Activated naive CD8-positive, alpha-beta T cell treated with anti-CD3 and anti-CD28 coated beads, Interleukin-2, amount 50 U/mL, for 24 hours (primary cell): ENCODE measurements around the gene DTNA.

ENCODE experiments used
- ATAC-seq: fragments of 150-1000 bp; cut with Tn5 transposase; one replicate; pipeline ENCODE4 v1.10.0; 2021
- DNase-seq: peaks from one replicate; pipeline ENCODE4 v3.0.0; 2021
- H3K27ac Mint-ChIP-seq: one replicate; pipeline ENCODE4 v1.8.0; 2021; ENCODE audit warnings: mild to moderate bottlenecking, mixed read lengths
- H3K27me3 Mint-ChIP-seq: one replicate; pipeline ENCODE4 v1.8.0; 2021; ENCODE audit warnings: mixed read lengths
- H3K36me3 Mint-ChIP-seq: one replicate; pipeline ENCODE4 v1.8.0; 2021; ENCODE audit warnings: low read depth, mixed read lengths
- H3K4me1 Mint-ChIP-seq: one replicate; pipeline ENCODE4 v1.8.0; 2021; ENCODE audit warnings: mixed read lengths
- H3K4me3 Mint-ChIP-seq: one replicate; pipeline ENCODE4 v1.8.0; 2021; ENCODE audit warnings: mild to moderate bottlenecking, moderate library complexity, mixed read lengths
- H3K9me3 Mint-ChIP-seq: one replicate; pipeline ENCODE4 v1.8.0; 2021; ENCODE audit warnings: mixed read lengths

Gene DTNA

GRCh38 chr18:34818064-34818463 is 108.0 kb downstream of the DTNA start:
- Mint-ChIP-seq H3K27me3 (no peaks in the 10 kb centered on the region), H3K4me3 (no peak overlapping the region), H3K4me1 (no peaks in the 10 kb centered on the region), H3K9me3 (no peaks in the 10 kb centered on the region), H3K27ac (no peak overlapping the region), H3K36me3 (no peaks in the 10 kb centered on the region)
- ATAC-seq: no peak
- no peak for DNase-seq

GRCh38 chr18:34820360-34821065 is 110.4 kb downstream of the DTNA start:
- Mint-ChIP-seq H3K9me3 (no peaks in the 10 kb centered on the region), H3K4me3 (no peak overlapping the region), H3K4me1 (no peaks in the 10 kb centered on the region), H3K27me3 (no peaks in the 10 kb centered on the region), H3K36me3 (no peaks in the 10 kb centered on the region), H3K27ac (no peak overlapping the region)
- ATAC-seq: no peak
- no peak for DNase-seq

- no peaks in the 10 kb centered on the region for H3K36me3 Mint-ChIP-seq
- H3K27me3 Mint-ChIP-seq: no peaks in the 10 kb centered on the region
- no peak overlapping the region for H3K4me3 Mint-ChIP-seq
- no peak overlapping the region for H3K27ac Mint-ChIP-seq
- no peaks in the 10 kb centered on the region for H3K9me3 Mint-ChIP-seq
- ATAC-seq (no peak), DNase-seq (no peak)
- peaks cover 2% of the 10 kb centered on the region for H3K4me1 Mint-ChIP-seq
Observed at GRCh38 chr18:34821669-34822210, 111.6 kb downstream of the DTNA start.

DNA sequence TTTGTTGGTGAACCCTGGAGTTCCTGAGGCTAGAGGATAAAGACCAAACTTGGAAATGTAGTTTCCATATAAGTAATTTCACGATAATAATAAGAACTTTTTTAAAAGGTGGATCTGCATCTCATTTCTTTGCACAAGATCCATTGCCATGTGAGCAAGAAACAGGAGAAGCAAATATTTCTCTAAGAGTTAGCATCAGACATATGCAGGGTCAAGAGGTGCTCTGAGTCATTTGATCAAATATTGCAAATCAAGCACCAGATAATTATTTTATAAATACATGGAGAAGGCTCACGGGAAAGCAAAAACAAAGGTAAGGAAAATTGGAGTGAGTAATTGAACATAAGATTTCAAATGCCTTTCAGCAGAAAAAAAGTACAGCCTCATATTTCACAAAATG is 118.0 kb downstream of the DTNA start:
- H3K4me1 Mint-ChIP-seq: peaks cover 2% of the 10 kb centered on the region
- no peak overlapping the region for H3K27ac Mint-ChIP-seq
- DNase-seq (no peak), ATAC-seq (no peak)
- H3K27me3 Mint-ChIP-seq: peaks cover 2% of the 10 kb centered on the region
- no peaks in the 10 kb centered on the region for H3K36me3 Mint-ChIP-seq
- no peaks in the 10 kb centered on the region for H3K9me3 Mint-ChIP-seq
- H3K4me3 Mint-ChIP-seq: no peak overlapping the region

DNA sequence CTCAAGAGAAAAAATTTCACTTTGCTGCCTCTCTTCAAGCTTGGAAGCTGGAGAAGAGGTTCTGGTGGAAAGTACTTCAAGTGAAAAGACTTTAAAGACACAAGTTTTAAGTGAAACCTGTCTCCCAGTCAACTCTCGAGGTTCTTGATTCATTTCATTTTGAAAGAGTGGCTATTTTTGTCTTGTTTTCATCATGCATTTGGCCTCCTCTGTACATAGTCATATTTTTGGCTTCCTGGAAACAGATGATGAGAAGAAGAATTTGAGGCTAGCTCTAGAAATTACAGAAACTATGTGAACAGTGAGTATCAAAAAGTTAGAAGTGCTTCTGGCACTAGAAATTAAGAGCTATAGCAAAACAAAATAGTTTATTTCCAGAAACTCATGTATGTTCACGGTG is 124.8 kb downstream of the DTNA start:
- Mint-ChIP-seq H3K27me3 (peaks cover 2% of the 10 kb centered on the region), H3K27ac (no peak overlapping the region), H3K4me1 (peaks cover 4% of the 10 kb centered on the region), H3K36me3 (no peaks in the 10 kb centered on the region), H3K9me3 (peaks cover 3% of the 10 kb centered on the region), H3K4me3 (no peak overlapping the region)
- ATAC-seq: no peak
- DNase-seq: no peak

GRCh38 chr18:34835466-34835865 is 125.4 kb downstream of the DTNA start:
- DNase-seq: no peak
- no peak overlapping the region for H3K4me3 Mint-ChIP-seq
- peaks cover 3% of the 10 kb centered on the region for H3K9me3 Mint-ChIP-seq

GRCh38 chr18:34837769-34838272 is 127.7 kb downstream of the DTNA start:
- H3K4me1 Mint-ChIP-seq: peaks cover 4% of the 10 kb centered on the region
- no peaks in the 10 kb centered on the region for H3K36me3 Mint-ChIP-seq
- no peak overlapping the region for H3K27ac Mint-ChIP-seq
- H3K27me3 Mint-ChIP-seq: peaks cover 3% of the 10 kb centered on the region
- peaks cover 3% of the 10 kb centered on the region for H3K9me3 Mint-ChIP-seq
- no peak for DNase-seq
- H3K4me3 Mint-ChIP-seq: no peak overlapping the region
- ATAC-seq: no peak

More at GRCh38 chr18:34835466-34835865, 125.4 kb downstream of the DTNA start:
- H3K36me3 Mint-ChIP-seq: no peaks in the 10 kb centered on the region
- ATAC-seq: no peak
- peaks cover 4% of the 10 kb centered on the region for H3K4me1 Mint-ChIP-seq
- peaks cover 1% of the 10 kb centered on the region for H3K27me3 Mint-ChIP-seq
- H3K27ac Mint-ChIP-seq: no peak overlapping the region

GRCh38 chr18:34838669-34839068 is 128.6 kb downstream of the DTNA start:
- H3K4me3 Mint-ChIP-seq: no peak overlapping the region
- peaks cover 4% of the 10 kb centered on the region for H3K4me1 Mint-ChIP-seq
- DNase-seq: no peak
- no peak for ATAC-seq
- H3K9me3 Mint-ChIP-seq: peaks cover 3% of the 10 kb centered on the region
- H3K36me3 Mint-ChIP-seq: no peaks in the 10 kb centered on the region
- peaks cover 3% of the 10 kb centered on the region for H3K27me3 Mint-ChIP-seq
- no peak overlapping the region for H3K27ac Mint-ChIP-seq

DNA sequence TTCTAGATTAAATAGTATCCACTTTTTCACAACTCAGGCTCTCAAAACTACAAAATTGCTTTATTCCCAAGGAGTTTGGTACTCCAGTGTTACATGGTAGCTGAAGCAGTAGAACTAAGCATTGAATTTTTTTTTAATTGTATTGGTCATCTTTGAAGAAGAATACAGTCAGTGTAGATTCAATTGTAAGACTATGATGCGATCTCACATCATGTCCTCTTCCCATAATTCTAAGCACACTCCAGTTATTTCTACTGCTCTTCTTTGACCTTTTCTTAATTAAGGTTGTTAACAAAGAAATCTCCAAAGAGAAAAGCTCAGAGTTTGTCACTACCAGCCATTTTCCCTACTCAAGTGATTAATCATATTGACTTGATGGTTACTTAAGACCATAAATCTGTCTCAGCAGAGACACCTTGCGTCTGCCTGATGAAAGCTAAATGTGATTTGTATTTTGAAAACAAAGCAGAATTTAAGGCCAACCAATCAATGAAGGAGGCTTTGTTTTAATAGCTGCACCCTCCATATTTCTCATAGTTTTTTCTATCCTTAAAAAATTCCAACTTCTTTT is 130.2 kb downstream of the DTNA start:
- Mint-ChIP-seq H3K4me1 (no peaks in the 10 kb centered on the region), H3K36me3 (no peaks in the 10 kb centered on the region), H3K27ac (no peak overlapping the region), H3K4me3 (no peak overlapping the region), H3K27me3 (peaks cover 3% of the 10 kb centered on the region), H3K9me3 (no peaks in the 10 kb centered on the region)
- DNase-seq (no peak), ATAC-seq (no peak)

DNA sequence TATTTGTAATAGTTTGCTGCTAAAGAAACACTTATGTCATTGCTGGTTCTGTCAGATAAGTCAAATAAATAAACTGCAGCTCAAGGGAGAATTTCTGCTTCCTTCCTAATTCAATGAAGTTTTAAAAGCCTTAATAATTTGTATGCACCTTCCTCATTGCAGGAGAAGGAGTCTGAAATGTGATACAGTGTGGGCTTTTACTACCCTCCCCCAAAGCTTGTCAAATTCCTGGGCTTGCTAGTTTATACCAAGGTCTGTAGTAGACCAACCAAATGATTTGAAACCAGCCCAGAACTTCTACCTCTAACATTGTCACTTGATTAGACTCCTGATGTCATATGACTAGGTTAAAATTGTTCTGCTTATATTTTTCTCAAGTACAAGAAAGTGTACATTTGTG is 131.8 kb downstream of the DTNA start:
- H3K9me3 Mint-ChIP-seq: no peaks in the 10 kb centered on the region
- ATAC-seq: no peak
- no peaks in the 10 kb centered on the region for H3K36me3 Mint-ChIP-seq
- no peak overlapping the region for H3K4me3 Mint-ChIP-seq
- H3K4me1 Mint-ChIP-seq: no peaks in the 10 kb centered on the region
- DNase-seq: no peak
- H3K27me3 Mint-ChIP-seq: peaks cover 3% of the 10 kb centered on the region
- no peak overlapping the region for H3K27ac Mint-ChIP-seq

GRCh38 chr18:34844072-34844471 is 134.0 kb downstream of the DTNA start:
- no peaks in the 10 kb centered on the region for H3K4me1 Mint-ChIP-seq
- peaks cover 3% of the 10 kb centered on the region for H3K27me3 Mint-ChIP-seq
- no peaks in the 10 kb centered on the region for H3K36me3 Mint-ChIP-seq
- no peak overlapping the region for H3K4me3 Mint-ChIP-seq
- no peaks in the 10 kb centered on the region for H3K9me3 Mint-ChIP-seq
- no peak for ATAC-seq
- H3K27ac Mint-ChIP-seq: no peak overlapping the region
- no peak for DNase-seq

- no peaks in the 10 kb centered on the region for H3K4me1 Mint-ChIP-seq
- no peaks in the 10 kb centered on the region for H3K9me3 Mint-ChIP-seq
- H3K4me3 Mint-ChIP-seq: no peak overlapping the region
- DNase-seq (no peak), ATAC-seq (no peak)
- no peak overlapping the region for H3K27ac Mint-ChIP-seq
- H3K27me3 Mint-ChIP-seq: peaks cover 6% of the 10 kb centered on the region
- H3K36me3 Mint-ChIP-seq: no peaks in the 10 kb centered on the region
Observed at GRCh38 chr18:34844732-34845459, 134.8 kb downstream of the DTNA start.

DNA sequence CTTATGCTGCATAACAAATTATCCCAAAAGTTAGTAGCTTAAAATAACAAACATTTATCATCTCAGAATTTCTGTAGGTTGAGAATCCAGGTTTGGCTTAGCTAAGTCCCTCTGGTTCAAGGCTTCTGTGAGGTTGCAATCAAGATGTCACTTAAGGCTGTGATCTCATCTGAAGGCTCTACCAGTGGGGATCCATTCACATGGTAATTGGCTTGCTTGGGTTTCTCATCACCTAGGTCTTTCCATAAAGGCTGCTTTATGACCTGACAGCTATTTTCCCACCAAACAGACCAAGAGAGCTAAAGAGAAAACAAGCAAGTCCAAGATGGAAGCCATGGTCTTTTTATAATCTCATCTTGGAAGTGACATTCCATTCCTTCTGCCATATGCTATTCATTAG is 137.3 kb downstream of the DTNA start:
- Mint-ChIP-seq H3K27ac (no peak overlapping the region), H3K9me3 (no peaks in the 10 kb centered on the region)

DNA sequence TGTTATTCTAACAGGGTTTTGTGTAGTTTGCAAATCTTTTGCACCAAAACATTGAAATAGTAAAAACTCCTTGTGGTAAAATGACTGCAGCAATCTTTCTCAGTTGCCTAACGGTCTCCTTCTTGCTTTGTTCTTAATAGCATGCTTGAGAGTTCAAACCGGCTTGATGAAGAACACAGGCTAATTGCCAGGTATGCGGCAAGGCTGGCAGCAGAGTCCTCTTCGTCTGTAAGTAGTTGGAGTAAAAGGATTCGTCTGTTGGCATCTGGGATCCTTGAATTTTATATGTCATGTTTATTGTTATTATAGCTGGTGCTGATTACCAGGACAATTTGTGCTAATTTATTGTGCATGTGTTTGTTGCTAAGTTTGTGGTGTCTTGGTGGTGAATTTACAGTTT is 138.1 kb downstream of the DTNA start:
- Mint-ChIP-seq H3K4me1 (no peaks in the 10 kb centered on the region), H3K4me3 (no peak overlapping the region), H3K9me3 (no peaks in the 10 kb centered on the region), H3K27ac (no peak overlapping the region), H3K36me3 (no peaks in the 10 kb centered on the region), H3K27me3 (peaks cover 10% of the 10 kb centered on the region)
- DNase-seq: no peak
- ATAC-seq: no peak

More for the DNA sequence above, 137.3 kb downstream of the DTNA start:
- no peak for DNase-seq
- no peak for ATAC-seq
- no peaks in the 10 kb centered on the region for H3K36me3 Mint-ChIP-seq
- no peaks in the 10 kb centered on the region for H3K4me1 Mint-ChIP-seq
- H3K27me3 Mint-ChIP-seq: peaks cover 9% of the 10 kb centered on the region
- no peak overlapping the region for H3K4me3 Mint-ChIP-seq

DNA sequence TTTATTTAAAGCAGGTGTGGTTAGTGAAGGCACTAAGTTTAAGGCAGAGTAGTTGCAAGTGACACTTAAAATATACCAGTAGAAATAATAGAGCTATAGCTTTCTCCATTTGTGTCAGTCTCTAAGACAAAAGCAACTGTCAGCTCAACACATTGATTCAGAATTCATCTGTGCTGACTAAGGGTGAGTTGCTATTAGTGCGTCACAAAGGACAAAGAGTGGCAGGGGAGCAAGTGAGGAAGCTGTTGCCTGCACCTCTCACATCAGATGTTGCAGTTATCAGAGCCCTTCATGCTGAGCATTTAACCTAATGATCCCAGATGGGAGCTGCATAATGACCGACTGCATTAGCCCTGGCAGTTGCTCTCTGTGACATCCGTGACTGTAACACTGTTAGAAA is 138.6 kb downstream of the DTNA start:
- Mint-ChIP-seq H3K4me1 (no peaks in the 10 kb centered on the region), H3K27ac (no peak overlapping the region), H3K9me3 (no peaks in the 10 kb centered on the region), H3K27me3 (peaks cover 10% of the 10 kb centered on the region), H3K36me3 (no peaks in the 10 kb centered on the region), H3K4me3 (no peak overlapping the region)
- no peak for ATAC-seq
- DNase-seq: no peak
